NOMO-1 treated with DMSO at 0.1 percent for 48 hours (cell line): ENCODE data around the gene SELENOH.

Source experiments
- DNase-seq: peaks from one replicate; lab custom pipeline; 2025; ENCODE audit not compliant: unreplicated experiment; lab: John Stamatoyannopoulos, UW

The SELENOH gene

GRCh38 chr11:57745206-57745605, 3.9 kb downstream of the SELENOH start:
- no peak for DNase-seq

- DNase-seq, result no peak
These were observed 5.6 kb downstream of the SELENOH start for GRCh38 chr11:57746920-57747319.

- no peak for DNase-seq
These were observed 9.9 kb downstream of the SELENOH start for GRCh38 chr11:57751176-57751575.

GRCh38 chr11:57751676-57752253, 10.5 kb downstream of the SELENOH start, which contains the start of gene BTBD18:
Gene BTBD18, minus strand, starts transcription at chr11:57751819. Its CDS starts 631 bp downstream, at chr11:57751188.
- no peak for DNase-seq

GRCh38 chr11:57752954-57753353, 11.7 kb downstream of the SELENOH start:
- DNase-seq, result no peak

- DNase-seq, result no peak
These were observed 16.9 kb downstream of the SELENOH start for GRCh38 chr11:57758174-57758573.

GRCh38 chr11:57761301-57762234, 20.3 kb downstream of the SELENOH start, which contains the start of gene CTNND1:
Gene CTNND1, plus strand, starts transcription at chr11:57761802. Its CDS starts 29,677 bp downstream, at chr11:57791479.
- DNase-seq, result no peak

- DNase-seq, result no peak
These were observed 21.1 kb downstream of the SELENOH start for GRCh38 chr11:57762235-57762861.

- DNase-seq, result no peak
These were observed 22.3 kb downstream of the SELENOH start for GRCh38 chr11:57763568-57763967.

GRCh38 chr11:57764021-57764420, 22.7 kb downstream of the SELENOH start:
- no peak for DNase-seq

- no peak for DNase-seq
These were observed 23.3 kb downstream of the SELENOH start for GRCh38 chr11:57764566-57764965.

- no peak for DNase-seq
These were observed 23.7 kb downstream of the SELENOH start for GRCh38 chr11:57764972-57765371.

- DNase-seq, result no peak
These were observed 29.5 kb downstream of the SELENOH start for GRCh38 chr11:57770793-57771192.

- DNase-seq, result no peak
These were observed 30.1 kb downstream of the SELENOH start for GRCh38 chr11:57771365-57771764.

GRCh38 chr11:57772562-57772961, 31.3 kb downstream of the SELENOH start:
- DNase-seq, result no peak

GRCh38 chr11:57773026-57773598, 31.8 kb downstream of the SELENOH start:
- no peak for DNase-seq

- DNase-seq, result no peak
These were observed 34.2 kb downstream of the SELENOH start for GRCh38 chr11:57775491-57775890.

GRCh38 chr11:57776031-57776521, 34.8 kb downstream of the SELENOH start:
- DNase-seq, result no peak

- no peak for DNase-seq
These were observed 35.4 kb downstream of the SELENOH start for GRCh38 chr11:57776577-57777210.

GRCh38 chr11:57777969-57778317, 36.7 kb downstream of the SELENOH start:
- no peak for DNase-seq
